Measurements from ENCODE around the gene ZNF3. TPM values are rescaled to one million over a fixed set of nuclear protein-coding genes. Genes with fewer than 3 reads are reported as not detected.

The ZNF3 gene
- total RNA-seq, 1 donor from 2014 or later = 39.6 TPM

GRCh38 chr7:100122568-100122967, 41.0 kb upstream of the ZNF3 start:
- Mint-ChIP-seq H3K4me3 (no peak overlapping the region), H3K4me1 (peaks cover 54% of the 10 kb centered on the region), H3K27me3 (no peaks in the 10 kb centered on the region), H3K9me3 (no peaks in the 10 kb centered on the region), H3K27ac (no peak overlapping the region), H3K36me3 (ENCODE audit: low read depth) (peaks cover 20% of the 10 kb centered on the region)
- TF ChIP-seq, protein P1, sequence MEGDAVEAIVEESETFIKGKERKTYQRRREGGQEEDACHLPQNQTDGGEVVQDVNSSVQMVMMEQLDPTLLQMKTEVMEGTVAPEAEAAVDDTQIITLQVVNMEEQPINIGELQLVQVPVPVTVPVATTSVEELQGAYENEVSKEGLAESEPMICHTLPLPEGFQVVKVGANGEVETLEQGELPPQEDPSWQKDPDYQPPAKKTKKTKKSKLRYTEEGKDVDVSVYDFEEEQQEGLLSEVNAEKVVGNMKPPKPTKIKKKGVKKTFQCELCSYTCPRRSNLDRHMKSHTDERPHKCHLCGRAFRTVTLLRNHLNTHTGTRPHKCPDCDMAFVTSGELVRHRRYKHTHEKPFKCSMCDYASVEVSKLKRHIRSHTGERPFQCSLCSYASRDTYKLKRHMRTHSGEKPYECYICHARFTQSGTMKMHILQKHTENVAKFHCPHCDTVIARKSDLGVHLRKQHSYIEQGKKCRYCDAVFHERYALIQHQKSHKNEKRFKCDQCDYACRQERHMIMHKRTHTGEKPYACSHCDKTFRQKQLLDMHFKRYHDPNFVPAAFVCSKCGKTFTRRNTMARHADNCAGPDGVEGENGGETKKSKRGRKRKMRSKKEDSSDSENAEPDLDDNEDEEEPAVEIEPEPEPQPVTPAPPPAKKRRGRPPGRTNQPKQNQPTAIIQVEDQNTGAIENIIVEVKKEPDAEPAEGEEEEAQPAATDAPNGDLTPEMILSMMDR (IDR thresholded peaks at IDR 0.05) = no peak
- DNase-seq (no peak), ATAC-seq (ENCODE audit: low read depth) (no peak)
- ChIA-PET POLR2A (interaction anchor here (0.6 to 1.0 kb wide), 2 partner anchors 46 to 92 kb away, joined by 4 to 5 read pairs; no protein-coding TSS in a partner anchor), CTCF (no interaction called here)
- intact Hi-C loops (cut with micrococcal nuclease) = no loop called here

- Mint-ChIP-seq H3K27ac (no peak overlapping the region), H3K36me3 (ENCODE audit: low read depth) (peaks cover 20% of the 10 kb centered on the region), H3K4me3 (no peak overlapping the region), H3K27me3 (no peaks in the 10 kb centered on the region), H3K9me3 (no peaks in the 10 kb centered on the region), H3K4me1 (peaks cover 54% of the 10 kb centered on the region)
- intact Hi-C loops (cut with micrococcal nuclease) = no loop called here
- ChIA-PET CTCF (no interaction called here), POLR2A (interaction anchor here (0.7 kb wide), 1 partner anchor 22 kb away, joined by 4 read pairs; no protein-coding TSS in a partner anchor)
- ATAC-seq (ENCODE audit: low read depth) (no peak), DNase-seq (no peak)
- TF ChIP-seq, protein P1 (IDR thresholded peaks at IDR 0.05) = no peak
These were observed 40.5 kb upstream of the ZNF3 start for GRCh38 chr7:100122067-100122466.

DNA sequence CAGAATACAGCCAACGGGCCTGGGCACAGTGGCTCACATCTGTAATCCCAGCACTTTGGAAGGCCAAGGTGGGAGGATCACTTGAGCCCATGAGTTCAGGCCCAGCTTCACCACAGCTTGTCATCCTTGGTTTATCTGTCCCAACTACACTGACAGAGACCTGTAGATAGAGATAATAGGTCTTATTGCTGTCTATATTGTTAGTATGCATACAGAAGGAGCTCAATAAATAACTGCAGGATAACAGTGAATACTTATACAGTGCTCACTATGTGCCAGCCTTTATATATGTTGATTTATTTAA, 39.2 kb upstream of the ZNF3 start:
- CTCF ChIA-PET = no interaction called here
- ATAC-seq (ENCODE audit: low read depth) (no peak), DNase-seq (no peak)
- H3K9me3 Mint-ChIP-seq = no peaks in the 10 kb centered on the region
- intact Hi-C loops (cut with micrococcal nuclease) = no loop called here
- H3K27me3 Mint-ChIP-seq = no peaks in the 10 kb centered on the region
- H3K36me3 Mint-ChIP-seq (ENCODE audit: low read depth) = peaks cover 14% of the 10 kb centered on the region
- H3K27ac Mint-ChIP-seq = peak overlapping the region; percentile 99
- POLR2A ChIA-PET = interaction anchor here (0.6 to 1.9 kb wide), 5 partner anchors 19 to 57 kb away, joined by 3 to 17 read pairs (median 4); partner anchors contain the start of genes AP4M1, GPC2, MCM7 and STAG3
- TF ChIP-seq, protein P1 (IDR thresholded peaks at IDR 0.05) = no peak
- H3K4me3 Mint-ChIP-seq = peak overlapping the region; percentile 98
- peaks cover 43% of the 10 kb centered on the region for H3K4me1 Mint-ChIP-seq

GRCh38 chr7:100119970-100120732, 38.6 kb upstream of the ZNF3 start:
- DNase-seq (no peak), ATAC-seq (ENCODE audit: low read depth) (peak; percentile 43)
- ChIA-PET CTCF (interaction anchor here (0.7 kb wide), 1 partner anchor 11 kb away, joined by 3 read pairs; no protein-coding TSS in a partner anchor), POLR2A (interaction anchor here (0.9 to 1.9 kb wide), 4 partner anchors 19 to 57 kb away, joined by 3 to 17 read pairs (median 4); partner anchors contain the start of genes AP4M1, GPC2, MCM7 and STAG3)
- Mint-ChIP-seq H3K4me1 (peaks cover 39% of the 10 kb centered on the region), H3K27me3 (no peaks in the 10 kb centered on the region), H3K4me3 (peak overlapping the region; percentile 98), H3K36me3 (ENCODE audit: low read depth) (peaks cover 14% of the 10 kb centered on the region), H3K9me3 (no peaks in the 10 kb centered on the region), H3K27ac (peak overlapping the region; percentile 99)
- intact Hi-C loops (cut with micrococcal nuclease) = loop anchor here (1.0 to 2.0 kb wide), 4 partner anchors 7 to 201 kb away; partner anchors contain the start of genes AP4M1, MCM7 and TRIM4
- TF ChIP-seq, protein P1 (IDR thresholded peaks at IDR 0.05) = no peak

All from activated B cell treated with CpG ODN at 0.5 μM for 24 hours (primary cell).